K562 (cell line): Measurements from ENCODE around the gene AIFM3. TPM values are rescaled to one million over a fixed set of nuclear protein-coding genes. Genes with fewer than 3 reads are reported as not detected.

Experiments
- CHCHD3 ChIP-seq: fragments of 250-450 bp; sonication (Bioruptor Pico); IDR thresholded peaks from 2 replicates; pipeline ENCODE4 v2.1.2; 2022; ENCODE audit warnings: mild to moderate bottlenecking
- ELK1 ChIP-seq: sonication (generic); formaldehyde crosslinking; IDR thresholded peaks from 2 replicates; pipeline ENCODE4 v1.8.1; 2022; ENCODE audit warnings: missing genetic modification reagents
- ELK3 ChIP-seq: fragments of 450-650 bp; formaldehyde crosslinking; IDR thresholded peaks from 2 replicates; pipeline ENCODE4 v1.4.0; 2020; ENCODE audit warnings: mild to moderate bottlenecking
- HNRNPH1 ChIP-seq: fragments of 200-400 bp; formaldehyde crosslinking; optimal IDR thresholded peaks from 2 replicates; pipeline ENCODE3; 2017; ENCODE audit warnings: low read depth, mild to moderate bottlenecking, low read length, moderate library complexity
- L3MBTL2 ChIP-seq: fragments of 450-650 bp; IDR thresholded peaks from 2 replicates; pipeline ENCODE4 v1.6.1; 2016; ENCODE audit warnings: mild to moderate bottlenecking, moderate library complexity
- NR1H2 ChIP-seq: sonication (generic); formaldehyde crosslinking; IDR thresholded peaks from 2 replicates; pipeline ENCODE4 v1.4.0; 2020; ENCODE audit warnings: mild to moderate bottlenecking, missing genetic modification reagents
- POLR2A ChIP-seq: fragments of 450-650 bp; conservative IDR thresholded peaks from 2 replicates; pipeline ENCODE4 v1.6.1; 2016
- RBBP5 ChIP-seq: fragments of 200-600 bp; sonication (generic); IDR thresholded peaks from 2 replicates; pipeline ENCODE4 v1.6.1; 2012; ENCODE audit warnings: borderline replicate concordance, mild to moderate bottlenecking, low read length, control low read depth, inconsistent platforms; ENCODE audit not compliant: insufficient read depth, poor library complexity, severe bottlenecking
- SETDB1 ChIP-seq: IDR thresholded peaks from one replicate; pipeline ENCODE4 v1.6.1; 2012; ENCODE audit warnings: low read length, control low read depth, inconsistent platforms
- SRSF9 ChIP-seq: fragments of 200-400 bp; formaldehyde crosslinking; IDR thresholded peaks from 2 replicates; pipeline ENCODE4 v1.6.1; 2017; ENCODE audit warnings: low read depth, low read length, borderline replicate concordance
- ZBTB2 ChIP-seq: fragments of 450-650 bp; IDR thresholded peaks from 2 replicates; pipeline ENCODE4 v1.6.1; 2016; ENCODE audit warnings: antibody characterized with exemption
- ZC3H11A ChIP-seq: IDR thresholded peaks from 2 replicates; pipeline ENCODE4 v1.6.1; 2012; ENCODE audit warnings: low read depth, low read length, improper control_type of control experiment
- ZNF699 ChIP-seq: fragments of 250-450 bp; sonication (Bioruptor Pico); IDR thresholded peaks from 2 replicates; pipeline ENCODE4 v1.8.0; 2021; ENCODE audit warnings: mild to moderate bottlenecking, moderate library complexity; ENCODE audit not compliant: insufficient replicate concordance
- polyA plus RNA-seq, 8 experiments: library from polyadenylated mRNA; depleted of rRNA in 4 of 8; stranded (reverse) in 5 of 8; unstranded in 3 of 8; fragments of >200 nt; fragmentation: Nextera tagmentation in 2 of 8; fragmentation: Illumina TruSeq in 1 of 8; extraction: Ambion mirVana in 2 of 8; extraction: Trizol in 1 of 8; gene quantifications; 2 replicates each; pipeline versions ENCODE4 v1.2.1 to v1.2.3, GENCODE V29; 2011 to 2014; ENCODE audit warnings: inconsistent platforms in 1 of 8, missing spikeins in 1 of 8
- total RNA-seq, 7 experiments: library from RNA; depleted of rRNA in 6 of 7; stranded (reverse); fragments of >200 nt in 6 of 7; fragmentation: Illumina TruSeq in 2 of 7; extraction: Trizol in 2 of 7; gene quantifications; 2 replicates each; pipeline versions ENCODE4 v1.2.1 to v1.2.3, GENCODE V29; 2011 to 2021; ENCODE audit warnings: low replicate concordance in 1 of 7
- TF ChIP-seq, protein P1 (sequence below): fragments of 450-650 bp; formaldehyde crosslinking; IDR thresholded peaks from 2 replicates; pipeline ENCODE4 v1.4.0; 2022; ENCODE audit warnings: missing genetic modification characterization
- TF ChIP-seq, protein P2 (sequence below): fragments of 450-650 bp; IDR thresholded peaks from 2 replicates; pipeline ENCODE4 v1.6.1; 2018; ENCODE audit warnings: mild to moderate bottlenecking, low read depth; ENCODE audit not compliant: partially characterized antibody
- TF ChIP-seq, protein P3 (sequence below): fragments of 450-650 bp; IDR thresholded peaks from 2 replicates; pipeline ENCODE4 v1.6.1; 2017; ENCODE audit warnings: antibody characterized with exemption

AIFM3 gene
- total and polyA plus RNA-seq, 9 of the 15 experiments (the other 6 are each of a cell fraction or from before 2014, with no cell fraction given): 0.03 to 0.20 (median 0.07) TPM; not detected in 1

- TF ChIP-seq, protein P1, sequence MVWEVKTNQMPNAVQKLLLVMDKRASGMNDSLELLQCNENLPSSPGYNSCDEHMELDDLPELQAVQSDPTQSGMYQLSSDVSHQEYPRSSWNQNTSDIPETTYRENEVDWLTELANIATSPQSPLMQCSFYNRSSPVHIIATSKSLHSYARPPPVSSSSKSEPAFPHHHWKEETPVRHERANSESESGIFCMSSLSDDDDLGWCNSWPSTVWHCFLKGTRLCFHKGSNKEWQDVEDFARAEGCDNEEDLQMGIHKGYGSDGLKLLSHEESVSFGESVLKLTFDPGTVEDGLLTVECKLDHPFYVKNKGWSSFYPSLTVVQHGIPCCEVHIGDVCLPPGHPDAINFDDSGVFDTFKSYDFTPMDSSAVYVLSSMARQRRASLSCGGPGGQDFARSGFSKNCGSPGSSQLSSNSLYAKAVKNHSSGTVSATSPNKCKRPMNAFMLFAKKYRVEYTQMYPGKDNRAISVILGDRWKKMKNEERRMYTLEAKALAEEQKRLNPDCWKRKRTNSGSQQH: peak; percentile 98
- TF ChIP-seq SETDB1 (peak; percentile 97), POLR2A (no peak), ZNF699 (CRISPR knock-in tag) (no peak), CHCHD3 (CRISPR knock-in tag) (peak; percentile 88; the same call in 1 of the 2 replicates), ELK1 (no peak), RBBP5 (peak; percentile 100), ZC3H11A (peak; percentile 83), NR1H2 (CRISPR knock-in tag) (no peak), ELK3 (CRISPR knock-in tag) (0 out of 2 replicates have a peak, but pooled peaks have one; percentile 89), ZBTB2 (no peak), L3MBTL2 (no peak), HNRNPH1 (no peak), SRSF9 (no peak)
- TF ChIP-seq, protein P2, sequence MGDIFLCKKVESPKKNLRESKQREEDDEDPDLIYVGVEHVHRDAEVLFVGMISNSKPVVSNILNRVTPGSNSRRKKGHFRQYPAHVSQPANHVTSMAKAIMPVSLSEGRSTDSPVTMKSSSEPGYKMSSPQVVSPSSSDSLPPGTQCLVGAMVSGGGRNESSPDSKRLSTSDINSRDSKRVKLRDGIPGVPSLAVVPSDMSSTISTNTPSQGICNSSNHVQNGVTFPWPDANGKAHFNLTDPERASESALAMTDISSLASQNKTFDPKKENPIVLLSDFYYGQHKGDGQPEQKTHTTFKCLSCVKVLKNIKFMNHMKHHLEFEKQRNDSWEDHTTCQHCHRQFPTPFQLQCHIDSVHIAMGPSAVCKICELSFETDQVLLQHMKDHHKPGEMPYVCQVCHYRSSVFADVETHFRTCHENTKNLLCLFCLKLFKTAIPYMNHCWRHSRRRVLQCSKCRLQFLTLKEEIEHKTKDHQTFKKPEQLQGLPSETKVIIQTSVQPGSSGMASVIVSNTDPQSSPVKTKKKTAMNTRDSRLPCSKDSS: no peak
- TF ChIP-seq, protein P3, sequence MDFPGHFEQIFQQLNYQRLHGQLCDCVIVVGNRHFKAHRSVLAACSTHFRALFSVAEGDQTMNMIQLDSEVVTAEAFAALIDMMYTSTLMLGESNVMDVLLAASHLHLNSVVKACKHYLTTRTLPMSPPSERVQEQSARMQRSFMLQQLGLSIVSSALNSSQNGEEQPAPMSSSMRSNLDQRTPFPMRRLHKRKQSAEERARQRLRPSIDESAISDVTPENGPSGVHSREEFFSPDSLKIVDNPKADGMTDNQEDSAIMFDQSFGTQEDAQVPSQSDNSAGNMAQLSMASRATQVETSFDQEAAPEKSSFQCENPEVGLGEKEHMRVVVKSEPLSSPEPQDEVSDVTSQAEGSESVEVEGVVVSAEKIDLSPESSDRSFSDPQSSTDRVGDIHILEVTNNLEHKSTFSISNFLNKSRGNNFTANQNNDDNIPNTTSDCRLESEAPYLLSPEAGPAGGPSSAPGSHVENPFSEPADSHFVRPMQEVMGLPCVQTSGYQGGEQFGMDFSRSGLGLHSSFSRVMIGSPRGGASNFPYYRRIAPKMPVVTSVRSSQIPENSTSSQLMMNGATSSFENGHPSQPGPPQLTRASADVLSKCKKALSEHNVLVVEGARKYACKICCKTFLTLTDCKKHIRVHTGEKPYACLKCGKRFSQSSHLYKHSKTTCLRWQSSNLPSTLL: no peak
Observed at GRCh38 chr22:20981787-20982562, 14.9 kb downstream of the AIFM3 start, which contains the start of gene LZTR1 (continued).
